Measurements from ENCODE around the gene DSC2.

GRCh38 chr18:31015715-31016434 lies 86.3 kb downstream of the DSC2 start:
- TF ChIP-seq CTCF (IDR thresholded peaks at IDR 0.05) (no peak), POLR2AphosphoS5 (IDR thresholded peaks at IDR 0.05) (no peak)
